Measurements from ENCODE around the gene ADGRD1. TPM values are rescaled to one million over a fixed set of nuclear protein-coding genes. Genes with fewer than 3 reads are reported as not detected.
A peak's percentile ranks its signal among the peaks of the same experiment; 100 is the strongest.

The ADGRD1 gene
- total RNA-seq, 1 experiment from 2014 or later, result not detected

GRCh38 chr12:131102991-131103668 lies 149.4 kb downstream of the ADGRD1 start:
- DNase-seq (ENCODE audit: low read depth), result no peak

- DNase-seq (ENCODE audit: low read depth), result no peak
Measured at GRCh38 chr12:131103669-131104462, 150.2 kb downstream of the ADGRD1 start.

DNA sequence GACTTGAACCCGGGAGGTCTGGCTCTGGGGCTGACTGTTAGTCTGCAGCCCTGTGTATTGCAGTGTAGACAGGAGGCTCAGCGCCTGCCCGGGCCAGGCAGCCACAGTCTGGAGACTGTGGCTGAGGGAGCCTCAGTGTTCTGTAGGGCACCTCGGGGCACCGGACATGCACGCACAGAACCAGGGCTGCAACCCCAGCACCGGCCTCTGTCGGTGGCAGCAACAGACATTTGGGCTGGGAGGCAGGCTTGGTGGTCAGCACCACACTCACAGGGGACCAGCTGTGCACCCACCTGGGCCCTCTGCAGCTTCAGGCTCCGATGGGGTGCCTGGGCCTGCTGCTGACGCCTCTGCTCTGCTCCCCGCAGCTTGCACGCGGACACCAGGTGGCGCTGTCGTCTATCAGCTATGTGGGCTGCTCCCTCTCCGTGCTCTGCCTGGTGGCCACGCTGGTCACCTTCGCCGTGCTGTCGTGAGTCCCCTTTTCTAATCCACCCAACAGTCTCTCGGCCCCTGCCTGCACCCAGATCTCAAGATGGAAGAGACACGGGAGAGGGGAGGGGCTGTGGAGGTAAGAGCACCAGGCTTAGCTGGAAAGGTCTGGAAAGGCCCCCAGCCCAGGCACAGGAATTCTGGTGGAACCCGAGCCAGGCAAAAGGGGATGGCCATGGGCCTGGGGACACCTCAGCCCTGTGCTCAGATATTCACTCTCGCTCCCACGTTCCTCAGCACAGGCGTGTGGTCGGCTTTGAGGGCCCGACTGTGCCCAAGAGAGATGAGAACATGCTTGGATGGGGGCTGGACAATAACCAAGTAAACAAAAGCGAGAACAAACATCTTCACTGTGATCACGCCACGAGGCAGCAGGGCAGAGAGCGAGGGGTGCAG lies 151.0 kb downstream of the ADGRD1 start:
- DNase-seq (ENCODE audit: low read depth), result peak; percentile 32

- DNase-seq (ENCODE audit: low read depth), result no peak
Measured at GRCh38 chr12:131105351-131105735, 151.6 kb downstream of the ADGRD1 start.

GRCh38 chr12:131105736-131106348 lies 152.1 kb downstream of the ADGRD1 start:
- DNase-seq (ENCODE audit: low read depth), result no peak

DNA sequence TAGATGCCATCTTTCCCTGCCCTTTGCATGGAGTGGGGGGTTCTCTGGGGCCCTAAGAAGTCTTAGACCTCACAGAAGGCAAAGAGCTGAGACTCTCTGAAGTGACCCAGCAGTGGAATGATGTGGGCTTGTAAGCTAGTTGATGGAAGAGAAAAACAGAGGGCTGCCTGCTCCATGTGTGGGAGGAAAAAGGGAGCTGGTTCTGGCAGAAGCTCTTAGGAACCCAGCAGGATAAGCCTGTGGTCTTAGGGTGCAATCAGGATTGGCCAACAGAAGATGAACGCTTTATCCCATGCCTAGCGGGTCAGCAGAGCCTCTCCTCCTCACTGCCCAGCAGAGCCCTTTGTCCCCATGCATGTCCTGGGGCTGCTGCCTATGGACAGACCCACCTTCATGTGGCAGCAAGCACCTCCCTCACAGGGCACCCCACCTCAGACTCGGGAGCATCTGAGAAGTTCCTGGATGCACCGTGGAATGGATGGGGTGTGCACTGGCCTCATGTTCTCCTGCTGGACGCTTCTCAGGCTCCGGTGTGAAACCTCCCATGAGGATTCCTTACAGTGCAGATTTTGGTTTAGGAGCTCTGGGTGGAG lies 152.7 kb downstream of the ADGRD1 start:
- DNase-seq (ENCODE audit: low read depth), result no peak

- DNase-seq (ENCODE audit: low read depth), result no peak
Measured at GRCh38 chr12:131108177-131108955, 154.7 kb downstream of the ADGRD1 start.

DNA sequence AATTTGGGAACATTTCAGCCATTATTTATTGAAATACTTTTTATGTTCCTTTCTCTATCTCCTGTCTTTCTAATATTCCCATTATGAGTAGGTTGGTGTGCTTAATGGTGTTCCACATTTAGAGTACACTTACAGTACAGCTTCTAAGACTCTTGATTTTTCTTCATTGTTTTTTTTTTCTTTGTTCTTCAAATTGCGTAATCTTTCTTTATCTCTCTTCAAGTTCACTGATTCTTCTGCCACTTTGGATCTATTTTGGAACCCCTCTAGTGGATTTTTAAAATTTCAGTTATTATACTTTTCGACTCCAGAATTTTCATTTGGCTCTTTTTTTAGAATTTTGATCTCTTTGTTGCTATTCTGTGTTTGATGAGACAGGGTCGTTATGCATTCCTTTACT lies 157.7 kb downstream of the ADGRD1 start:
- DNase-seq (ENCODE audit: low read depth), result no peak

DNA sequence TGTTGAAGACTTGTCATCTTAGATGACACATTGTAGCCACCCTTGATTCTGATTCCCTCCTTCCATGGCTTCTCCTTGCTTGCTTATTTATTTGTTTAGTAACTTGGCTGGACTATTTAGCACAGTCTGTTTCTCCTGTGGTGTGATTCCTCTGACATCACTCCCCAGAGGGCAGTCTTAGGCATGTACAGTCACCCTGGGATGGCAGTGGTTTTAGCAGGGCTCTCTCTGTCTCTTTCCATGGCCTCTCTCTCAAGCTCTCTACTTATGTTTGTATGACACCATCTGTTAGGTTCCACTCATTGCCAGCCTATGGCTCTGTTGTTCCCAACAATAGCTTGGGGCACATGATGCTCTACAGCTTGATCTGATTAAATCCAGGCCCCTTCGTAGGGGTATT lies 158.3 kb downstream of the ADGRD1 start:
- DNase-seq (ENCODE audit: low read depth), result peak; percentile 30

- DNase-seq (ENCODE audit: low read depth), result no peak
Measured at GRCh38 chr12:131112700-131113290, 159.1 kb downstream of the ADGRD1 start.

- no peak for DNase-seq (ENCODE audit: low read depth)
Measured at GRCh38 chr12:131113568-131114270, 160.0 kb downstream of the ADGRD1 start.

DNA sequence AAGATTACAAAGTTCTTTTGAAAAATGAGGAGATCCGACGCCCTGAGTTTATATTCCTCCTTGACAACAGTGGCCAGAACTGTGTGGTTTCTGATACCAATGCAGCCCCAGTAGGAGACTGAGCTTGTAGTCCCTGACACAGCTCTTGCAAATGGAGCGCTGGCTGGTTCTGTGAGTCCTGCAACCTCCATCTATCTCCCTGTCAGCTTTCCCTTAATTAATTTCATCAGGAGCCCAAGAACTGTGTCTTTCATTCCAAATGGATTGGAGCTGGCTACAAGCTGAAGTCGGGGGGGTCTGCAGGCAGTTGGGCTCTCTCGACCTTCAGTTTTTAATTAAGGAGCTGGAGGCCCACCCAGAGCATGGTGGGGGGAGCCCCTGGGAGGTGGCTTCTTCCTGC lies 160.6 kb downstream of the ADGRD1 start:
- no peak for DNase-seq (ENCODE audit: low read depth)

DNA sequence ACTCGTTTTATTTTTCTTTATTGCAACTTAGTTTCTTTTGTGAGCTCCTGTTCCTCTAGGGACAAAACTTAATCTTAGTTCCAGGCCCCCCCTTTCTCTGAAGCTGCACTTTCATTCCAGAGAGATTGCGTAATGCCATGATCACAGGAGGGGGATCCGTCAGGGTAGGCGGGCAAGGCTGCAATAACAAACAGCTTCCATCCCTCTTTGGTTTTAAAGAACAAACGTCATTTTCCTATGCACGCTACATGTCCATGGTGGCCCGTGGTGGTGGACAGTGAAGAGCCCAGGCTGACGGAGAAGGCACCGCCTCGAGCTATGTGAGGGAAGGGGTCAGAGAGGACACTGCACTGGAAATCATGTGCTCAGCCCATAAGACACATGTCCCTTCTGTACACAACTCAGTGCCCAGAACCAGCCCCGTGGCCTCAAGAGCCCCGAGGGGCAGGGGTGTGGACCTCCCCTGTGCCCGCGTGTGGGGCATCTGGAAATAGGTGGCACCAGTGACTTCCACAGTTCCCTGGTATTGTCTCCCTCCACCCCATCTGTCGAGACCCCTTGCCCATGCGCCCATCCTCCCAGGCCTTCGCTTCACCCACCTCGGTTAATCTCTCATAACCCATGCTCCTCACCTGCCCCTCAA lies 161.4 kb downstream of the ADGRD1 start:
- DNase-seq (ENCODE audit: low read depth), result no peak

- no peak for DNase-seq (ENCODE audit: low read depth)
Measured at GRCh38 chr12:131115766-131116467, 162.2 kb downstream of the ADGRD1 start.

DNA sequence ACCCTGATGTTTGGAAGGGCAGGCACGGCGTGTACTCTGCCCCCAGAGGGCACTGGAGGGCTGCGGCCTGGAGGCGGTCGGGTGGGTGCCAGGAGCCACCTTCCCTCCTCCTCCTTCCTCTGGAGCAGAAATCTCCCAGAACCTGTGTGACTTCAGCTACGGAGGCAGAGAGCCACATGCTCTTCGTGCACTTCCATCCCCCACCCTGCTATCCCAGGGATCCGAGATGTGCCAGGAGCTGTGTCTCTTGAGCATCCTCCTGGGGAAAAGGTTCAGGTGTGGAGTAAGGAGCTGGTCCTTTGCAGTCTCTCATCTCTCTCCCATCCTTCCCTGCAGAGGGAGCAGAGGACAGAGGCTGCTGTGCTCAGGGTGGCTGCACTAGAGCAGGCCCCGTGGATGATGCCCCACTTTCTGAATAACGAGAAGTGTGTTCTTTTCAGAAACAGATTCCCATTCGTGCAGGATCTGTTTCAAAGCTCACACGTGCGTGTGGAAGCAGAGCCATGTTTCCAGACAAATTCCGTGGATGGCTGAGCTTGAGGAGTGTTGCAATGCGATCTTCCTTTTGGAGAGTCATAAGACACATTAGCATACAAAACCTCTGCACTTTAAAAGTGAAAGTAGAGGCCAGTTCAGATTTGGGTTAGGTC lies 162.9 kb downstream of the ADGRD1 start:
- DNase-seq (ENCODE audit: low read depth), result no peak

- no peak for DNase-seq (ENCODE audit: low read depth)
Measured at GRCh38 chr12:131117438-131118245, 163.9 kb downstream of the ADGRD1 start.

- DNase-seq (ENCODE audit: low read depth), result no peak
Measured at GRCh38 chr12:131118371-131118770, 164.7 kb downstream of the ADGRD1 start.
